ENCODE measurements around the gene ARHGAP40. TPM values are rescaled to one million over a fixed set of nuclear protein-coding genes. Genes with fewer than 3 reads are reported as not detected.
"Not testable (repeated sequence)": the region's sequence is repeated elsewhere in the genome, so short reads cannot be mapped to it uniquely, and the experiment has no call there.

ARHGAP40 gene
- total RNA-seq, 1 donor from 2014 or later: 0.64 TPM

- H3K27me3 Mint-ChIP-seq (ENCODE audit: unreplicated experiment): no peaks in the 10 kb centered on the region
- no peak overlapping the region for H3K4me3 Mint-ChIP-seq (ENCODE audit: unreplicated experiment)
- DNase-seq (ENCODE audit: low spot score): no peak
- H3K4me1 Mint-ChIP-seq (ENCODE audit: unreplicated experiment): no peaks in the 10 kb centered on the region
- H3K27ac Mint-ChIP-seq (ENCODE audit: unreplicated experiment): no peak overlapping the region
- H3K36me3 Mint-ChIP-seq (ENCODE audit: low read depth, unreplicated experiment): no peaks in the 10 kb centered on the region
- TF ChIP-seq CTCF (IDR thresholded peaks at IDR 0.05; ENCODE audit: unreplicated experiment): no peak
- H3K9me3 Mint-ChIP-seq (ENCODE audit: unreplicated experiment): no peaks in the 10 kb centered on the region
Observed at GRCh38 chr20:38591474-38592410, 9.9 kb upstream of the ARHGAP40 start.

- H3K27me3 Mint-ChIP-seq (ENCODE audit: unreplicated experiment); H3K9me3 Mint-ChIP-seq (ENCODE audit: unreplicated experiment); H3K27ac Mint-ChIP-seq (ENCODE audit: unreplicated experiment); DNase-seq (ENCODE audit: low spot score); H3K4me3 Mint-ChIP-seq (ENCODE audit: unreplicated experiment); H3K4me1 Mint-ChIP-seq (ENCODE audit: unreplicated experiment); H3K36me3 Mint-ChIP-seq (ENCODE audit: low read depth, unreplicated experiment): not testable (repeated sequence)
Observed at GRCh38 chr20:38592411-38592790, 9.2 kb upstream of the ARHGAP40 start.

GRCh38 chr20:38594281-38594680 is 7.3 kb upstream of the ARHGAP40 start:
- H3K36me3 Mint-ChIP-seq (ENCODE audit: low read depth, unreplicated experiment); H3K4me3 Mint-ChIP-seq (ENCODE audit: unreplicated experiment); H3K4me1 Mint-ChIP-seq (ENCODE audit: unreplicated experiment); H3K9me3 Mint-ChIP-seq (ENCODE audit: unreplicated experiment); DNase-seq (ENCODE audit: low spot score); H3K27ac Mint-ChIP-seq (ENCODE audit: unreplicated experiment); H3K27me3 Mint-ChIP-seq (ENCODE audit: unreplicated experiment): not testable (repeated sequence)

- not testable (repeated sequence) for DNase-seq (ENCODE audit: low spot score); H3K27me3 Mint-ChIP-seq (ENCODE audit: unreplicated experiment); H3K36me3 Mint-ChIP-seq (ENCODE audit: low read depth, unreplicated experiment); H3K4me3 Mint-ChIP-seq (ENCODE audit: unreplicated experiment); H3K9me3 Mint-ChIP-seq (ENCODE audit: unreplicated experiment); H3K4me1 Mint-ChIP-seq (ENCODE audit: unreplicated experiment); H3K27ac Mint-ChIP-seq (ENCODE audit: unreplicated experiment)
Observed at GRCh38 chr20:38595886-38596285, 5.7 kb upstream of the ARHGAP40 start.

GRCh38 chr20:38599410-38599882 is 2.2 kb upstream of the ARHGAP40 start:
- no peak overlapping the region for H3K27ac Mint-ChIP-seq (ENCODE audit: unreplicated experiment)
- no peak for DNase-seq (ENCODE audit: low spot score)
- peaks cover 8% of the 10 kb centered on the region for H3K27me3 Mint-ChIP-seq (ENCODE audit: unreplicated experiment)
- H3K4me3 Mint-ChIP-seq (ENCODE audit: unreplicated experiment): no peak overlapping the region
- peaks cover 16% of the 10 kb centered on the region for H3K4me1 Mint-ChIP-seq (ENCODE audit: unreplicated experiment)
- no peak for TF ChIP-seq CTCF (IDR thresholded peaks at IDR 0.05; ENCODE audit: unreplicated experiment)
- peaks cover 11% of the 10 kb centered on the region for H3K36me3 Mint-ChIP-seq (ENCODE audit: low read depth, unreplicated experiment)
- H3K9me3 Mint-ChIP-seq (ENCODE audit: unreplicated experiment): no peaks in the 10 kb centered on the region

- no peaks in the 10 kb centered on the region for H3K9me3 Mint-ChIP-seq (ENCODE audit: unreplicated experiment)
- no peak for TF ChIP-seq CTCF (IDR thresholded peaks at IDR 0.05; ENCODE audit: unreplicated experiment)
- peaks cover 8% of the 10 kb centered on the region for H3K27me3 Mint-ChIP-seq (ENCODE audit: unreplicated experiment)
- peaks cover 11% of the 10 kb centered on the region for H3K36me3 Mint-ChIP-seq (ENCODE audit: low read depth, unreplicated experiment)
- DNase-seq (ENCODE audit: low spot score): no peak
- peaks cover 20% of the 10 kb centered on the region for H3K4me1 Mint-ChIP-seq (ENCODE audit: unreplicated experiment)
- no peak overlapping the region for H3K27ac Mint-ChIP-seq (ENCODE audit: unreplicated experiment)
- H3K4me3 Mint-ChIP-seq (ENCODE audit: unreplicated experiment): no peak overlapping the region
Observed at GRCh38 chr20:38600057-38600456, 1.6 kb upstream of the ARHGAP40 start.
